Measurements from ENCODE around the gene AGAP1. TPM values are rescaled to one million over a fixed set of nuclear protein-coding genes. Genes with fewer than 3 reads are reported as not detected.

Gene AGAP1
- total and polyA plus RNA-seq, 2 donors (not counting 3 experiments of a cell fraction or from before 2014, with no cell fraction given), result 10.2 to 20.9 TPM

- FAIRE-seq (no peak), DNase-seq (ENCODE audit: low read depth, low spot score) (peak; percentile 25)
- no peak for TF ChIP-seq POLR2AphosphoS5 (IDR thresholded peaks at IDR 0.05; ENCODE audit: insufficient read depth, low read depth, low read length)
- TF ChIP-seq MAX (IDR thresholded peaks at IDR 0.05; ENCODE audit: insufficient read depth, insufficient read length), result no peak
- TF ChIP-seq POLR2A (IDR thresholded peaks at IDR 0.05; ENCODE audit: low read depth, low read length), result no peak
- TF ChIP-seq GATA2 (IDR thresholded peaks at IDR 0.05; ENCODE audit: insufficient read depth, insufficient read length, low read depth, low read length), result no peak
- TF ChIP-seq CTCF (IDR thresholded peaks at IDR 0.05; ENCODE audit: extremely low read depth in 1 of 2, insufficient read depth in 1 of 2, low read depth in 1 of 2, low read length in 2 of 2), result no peak
- TF ChIP-seq MYC (IDR thresholded peaks at IDR 0.05; ENCODE audit: low read depth, low read length), result no peak
- no peak for TF ChIP-seq FOS (IDR thresholded peaks at IDR 0.05; ENCODE audit: borderline replicate concordance, insufficient read depth, low read length)
- no peak for TF ChIP-seq EZH2 (IDR thresholded peaks at IDR 0.05; ENCODE audit: borderline replicate concordance, low read depth, low read length, severe bottlenecking)
- no peak for TF ChIP-seq JUN (IDR thresholded peaks at IDR 0.05; ENCODE audit: borderline replicate concordance, insufficient read depth, insufficient read length, low read depth)
- H3K9ac ChIP-seq (replicated peaks; ENCODE audit: extremely low read depth, insufficient read depth, low read length), result no peak overlapping the region
- no peaks in the 10 kb centered on the region for H3K36me3 ChIP-seq (ENCODE audit: control insufficient read depth in 2 of 2, extremely low read depth in 1 of 2, insufficient read depth in 2 of 2, low read length in 2 of 2)
- CTCF ChIA-PET, result interaction anchor here (0.9 to 1.6 kb wide), 2 partner anchors 10 to 141 kb away, joined by 3 to 4 read pairs; no protein-coding TSS in a partner anchor
- BruUV-seq (replicated peaks), result no TSS peak
- H3K4me2 ChIP-seq (ENCODE audit: insufficient read depth, low read length), result no peak overlapping the region
- dilution Hi-C loops (cut with MboI; ENCODE audit: extremely low pct_ligation_motif_present, low sequenced_read_pairs) (no loop called here), intact Hi-C loops (cut with micrococcal nuclease) (no loop called here)
- H3K79me2 ChIP-seq (ENCODE audit: control insufficient read depth, insufficient read depth, low read length), result no peaks in the 10 kb centered on the region
- no peaks in the 10 kb centered on the region for H3K4me1 ChIP-seq (ENCODE audit: control insufficient read depth, extremely low read depth, insufficient read depth, low read length)
- H3K4me3 ChIP-seq (replicated peaks in 1 of 3; ENCODE audit: insufficient read depth in 1 of 3, low read depth in 1 of 3, low read length in 3 of 3), result no peak overlapping the region
- no peak overlapping the region for H2AFZ ChIP-seq (ENCODE audit: low read depth, low read length)
- no peak overlapping the region for H3K27ac ChIP-seq (ENCODE audit: insufficient read depth, low read depth, low read length)
- POLR2A ChIA-PET, result no interaction called here
- H3K9me1 ChIP-seq (replicated peaks; ENCODE audit: control insufficient read depth, extremely low read depth, insufficient read depth, low read length), result no peaks in the 10 kb centered on the region
- no peaks in the 10 kb centered on the region for H3K9me3 ChIP-seq (replicated peaks; ENCODE audit: control insufficient read depth, insufficient read depth, low read length)
- no peaks in the 10 kb centered on the region for H3K27me3 ChIP-seq (ENCODE audit: control insufficient read depth in 2 of 2, insufficient read depth in 2 of 2, low read length in 2 of 2)
- no peaks in the 10 kb centered on the region for H4K20me1 ChIP-seq (replicated peaks; ENCODE audit: control insufficient read depth, extremely low read depth, insufficient read depth, low read length)
Measured at GRCh38 chr2:235605312-235606003, 111.6 kb downstream of the AGAP1 start.

Data from endothelial cell of umbilical vein (primary cell).